ENCODE measurements around the gene RAB5IF.

- TF ChIP-seq CTCF (IDR thresholded peaks at IDR 0.05) (no peak), POLR2A (IDR thresholded peaks at IDR 0.05) (no peak)
These were observed 604 bp upstream of the RAB5IF start for GRCh38 chr20:36604952-36605398.

Data from testis (tissue), 2 donors.